NCI-H2107 treated with DMSO at 0.1 percent for 48 hours (cell line): ENCODE measurements around the gene TSC22D4.

ENCODE experiments used
- DNase-seq: peaks from one replicate; lab custom pipeline; 2025; ENCODE audit not compliant: unreplicated experiment; lab: John Stamatoyannopoulos, UW

The TSC22D4 gene

DNA sequence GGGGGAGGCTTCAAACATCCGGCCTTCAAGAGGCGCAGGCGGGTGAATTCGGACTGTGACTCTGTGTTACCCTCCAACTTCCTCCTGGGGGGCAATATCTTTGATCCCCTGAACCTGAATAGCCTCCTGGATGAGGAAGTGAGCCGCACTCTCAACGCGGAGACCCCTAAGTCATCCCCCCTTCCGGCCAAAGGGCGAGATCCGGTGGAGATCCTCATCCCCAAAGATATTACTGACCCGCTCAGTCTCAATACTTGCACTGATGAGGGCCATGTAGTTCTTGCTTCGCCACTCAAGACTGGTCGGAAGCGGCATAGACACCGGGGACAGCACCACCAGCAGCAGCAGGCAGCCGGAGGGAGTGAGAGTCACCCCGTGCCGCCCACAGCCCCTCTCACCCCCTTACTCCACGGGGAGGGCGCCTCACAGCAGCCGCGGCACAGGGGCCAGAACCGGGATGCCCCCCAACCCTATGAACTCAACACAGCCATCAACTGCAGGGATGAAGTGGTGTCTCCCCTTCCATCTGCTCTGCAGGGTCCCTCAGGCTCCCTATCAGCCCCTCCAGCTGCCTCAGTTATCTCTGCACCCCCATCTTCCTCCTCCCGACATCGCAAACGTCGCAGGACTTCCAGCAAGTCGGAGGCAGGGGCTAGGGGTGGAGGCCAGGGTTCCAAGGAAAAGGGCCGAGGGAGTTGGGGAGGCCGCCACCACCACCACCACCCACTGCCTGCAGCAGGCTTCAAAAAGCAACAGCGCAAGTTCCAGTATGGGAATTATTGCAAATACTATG lies 48.3 kb downstream of the TSC22D4 start:
- DNase-seq, result no peak

DNA sequence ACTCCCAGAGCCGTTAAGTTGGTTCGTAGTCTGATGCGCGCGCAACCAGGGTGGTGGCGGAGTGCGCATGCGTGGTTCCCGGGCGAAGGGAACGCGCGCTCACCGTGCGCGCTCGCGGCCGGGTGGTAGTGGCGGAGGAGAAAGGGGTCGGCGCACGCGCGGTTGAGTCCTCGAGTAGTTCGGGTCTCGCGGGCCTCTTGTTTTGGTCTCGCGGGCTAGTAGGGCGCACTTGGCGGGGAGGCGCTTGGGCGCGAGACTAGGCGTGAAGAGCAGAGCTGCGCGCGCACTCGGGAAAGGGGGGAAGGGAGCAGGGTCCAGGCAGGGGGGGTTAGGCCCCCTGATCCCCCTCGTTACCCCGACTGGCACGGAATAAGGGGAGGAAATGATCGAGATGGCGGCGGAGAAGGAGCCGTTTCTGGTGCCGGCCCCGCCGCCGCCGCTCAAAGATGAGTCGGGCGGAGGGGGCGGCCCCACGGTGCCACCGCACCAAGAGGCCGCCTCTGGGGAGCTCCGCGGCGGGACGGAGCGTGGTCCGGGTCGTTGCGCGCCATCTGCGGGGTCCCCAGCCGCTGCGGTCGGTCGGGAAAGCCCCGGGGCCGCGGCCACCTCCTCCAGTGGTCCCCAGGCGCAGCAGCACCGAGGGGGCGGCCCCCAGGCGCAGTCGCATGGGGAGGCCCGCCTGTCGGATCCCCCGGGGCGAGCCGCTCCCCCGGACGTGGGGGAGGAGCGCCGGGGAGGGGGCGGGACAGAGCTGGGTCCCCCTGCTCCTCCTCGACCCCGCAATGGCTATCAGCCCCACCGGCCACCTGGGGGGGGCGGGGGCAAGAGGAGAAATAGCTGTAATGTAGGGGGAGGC lies 49.1 kb downstream of the TSC22D4 start, which contains the start of gene MEPCE:
Gene MEPCE (plus strand): TSS at position 195 of the 856 bp plus-strand sequence. CDS start 188 bp downstream, at position 383.
- peak; percentile 94 for DNase-seq

DNA sequence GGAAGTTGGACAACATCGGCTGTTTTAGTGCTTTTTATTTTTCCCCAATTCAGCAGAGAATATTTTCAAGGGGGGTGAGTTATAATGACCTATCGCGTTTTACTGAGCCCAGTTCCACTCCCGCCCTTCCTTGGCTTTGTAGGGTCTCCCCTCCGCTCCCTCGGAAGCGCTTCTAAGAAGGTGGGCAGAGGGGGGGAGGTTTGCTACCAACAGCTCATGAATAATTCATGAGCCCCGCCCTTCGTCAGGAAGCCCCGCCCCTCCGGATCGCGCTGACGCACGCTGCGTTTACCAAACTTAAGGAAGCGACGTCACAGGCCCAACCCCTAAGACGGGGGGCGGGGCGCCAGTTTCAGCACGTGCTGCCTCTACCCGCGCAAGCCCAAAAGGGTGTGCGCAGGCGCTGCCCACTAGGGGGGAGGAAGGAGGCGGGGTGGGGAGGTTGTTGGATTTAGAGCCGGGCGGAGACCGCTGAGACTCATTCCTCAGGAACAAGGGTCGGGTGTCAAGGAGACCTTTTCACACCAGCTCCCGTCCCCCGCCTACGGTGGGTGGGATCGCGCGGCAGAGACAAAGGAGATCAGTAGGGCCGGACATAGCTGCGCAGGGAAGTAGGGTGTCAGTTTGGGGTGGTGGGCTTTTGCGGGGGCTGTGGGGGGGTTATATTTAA lies 49.9 kb downstream of the TSC22D4 start:
- peak; percentile 99 for DNase-seq

GRCh38 chr7:100428199-100428966 lies 50.6 kb downstream of the TSC22D4 start, which contains the start of gene ZCWPW1:
TSS of gene ZCWPW1 (minus strand) at chr7:100428703. CDS start at chr7:100420649, 8,054 bp downstream.
- peak; percentile 94 for DNase-seq

GRCh38 chr7:100427762-100428198 lies 51.2 kb downstream of the TSC22D4 start:
- no peak for DNase-seq

- DNase-seq, result no peak
These were observed 52.5 kb downstream of the TSC22D4 start for GRCh38 chr7:100426516-100426915.

DNA sequence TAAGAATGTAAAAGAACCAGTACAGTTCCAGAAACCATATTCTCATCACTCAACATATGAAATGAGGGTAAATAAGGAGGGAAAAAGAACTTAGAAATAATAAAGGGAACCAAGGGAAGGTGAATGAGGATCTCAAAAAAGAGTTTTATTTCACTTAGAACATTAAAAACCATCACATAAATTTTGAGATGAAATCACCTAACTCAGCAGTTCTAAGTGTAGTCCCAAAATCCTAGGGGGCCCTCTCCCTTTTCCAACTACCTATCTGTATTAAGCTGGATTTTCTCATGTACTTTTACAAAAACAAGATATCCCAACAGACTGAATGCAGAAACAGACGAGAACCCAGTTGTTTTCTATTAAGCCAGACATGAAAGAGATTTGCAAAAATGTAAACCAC lies 53.7 kb downstream of the TSC22D4 start:
- DNase-seq, result no peak

GRCh38 chr7:100423315-100423714 lies 55.7 kb downstream of the TSC22D4 start:
- no peak for DNase-seq

DNA sequence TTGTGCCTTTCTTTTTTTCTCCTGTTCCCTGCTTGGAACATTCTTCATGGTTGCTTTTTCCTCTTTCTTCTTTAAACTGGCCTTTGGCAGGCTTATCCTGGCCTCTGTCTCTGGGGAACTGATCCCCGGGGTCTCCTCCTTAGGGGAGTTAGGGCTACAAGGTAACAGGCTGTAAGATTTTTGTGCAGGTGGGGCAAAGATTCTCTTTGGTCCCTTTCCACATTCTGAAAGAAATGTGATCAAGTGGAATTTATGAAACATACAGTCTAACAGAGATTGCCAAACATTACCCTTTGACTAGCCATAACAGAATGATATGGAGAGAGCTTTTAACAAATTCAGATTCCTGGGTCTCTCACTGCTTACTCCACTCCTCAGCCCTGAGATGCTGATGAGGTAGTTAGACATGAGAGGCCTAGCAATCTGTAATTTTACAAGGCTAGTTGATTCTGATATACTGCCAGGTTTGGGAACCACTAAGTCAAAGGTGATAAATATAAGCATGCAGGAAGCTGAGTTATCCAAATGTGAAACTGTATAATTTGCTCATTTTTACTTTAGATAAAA lies 59.3 kb downstream of the TSC22D4 start:
- no peak for DNase-seq

DNA sequence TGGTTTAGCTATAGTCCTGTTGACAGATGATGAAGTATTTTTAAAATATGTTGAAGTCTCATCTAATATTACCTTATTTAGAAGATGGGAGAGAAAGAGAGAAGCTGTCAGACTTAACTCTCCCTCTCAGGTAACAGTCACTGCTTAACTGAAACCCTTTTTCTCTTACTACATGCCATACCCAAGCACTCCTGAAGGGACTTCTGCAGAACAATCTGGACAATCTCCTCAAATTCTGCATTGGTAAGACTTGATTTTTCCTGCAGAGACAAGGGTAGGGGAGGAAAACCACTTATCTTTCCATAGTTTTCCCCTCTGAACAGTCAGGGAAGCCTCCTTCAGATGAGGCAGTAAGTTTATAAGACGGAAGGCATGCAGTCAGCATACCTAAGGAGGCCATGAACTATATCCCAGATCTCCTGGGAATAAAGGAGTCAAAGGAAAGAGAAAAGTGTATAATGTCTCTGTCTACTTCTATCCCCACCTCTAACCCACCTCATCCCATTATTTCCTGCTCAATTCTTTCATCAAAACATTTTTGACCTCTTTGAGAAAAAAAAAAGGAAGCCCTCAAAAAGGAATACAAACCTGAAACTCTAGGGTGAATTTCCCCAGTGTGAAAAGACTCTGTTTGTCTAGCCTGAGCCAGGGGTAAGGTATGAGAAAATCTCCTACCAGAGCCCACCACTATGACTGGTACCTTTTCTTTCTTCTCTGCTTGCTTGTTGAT lies 59.9 kb downstream of the TSC22D4 start:
- DNase-seq, result no peak
